ENCODE data around the gene IDH1.

DNA sequence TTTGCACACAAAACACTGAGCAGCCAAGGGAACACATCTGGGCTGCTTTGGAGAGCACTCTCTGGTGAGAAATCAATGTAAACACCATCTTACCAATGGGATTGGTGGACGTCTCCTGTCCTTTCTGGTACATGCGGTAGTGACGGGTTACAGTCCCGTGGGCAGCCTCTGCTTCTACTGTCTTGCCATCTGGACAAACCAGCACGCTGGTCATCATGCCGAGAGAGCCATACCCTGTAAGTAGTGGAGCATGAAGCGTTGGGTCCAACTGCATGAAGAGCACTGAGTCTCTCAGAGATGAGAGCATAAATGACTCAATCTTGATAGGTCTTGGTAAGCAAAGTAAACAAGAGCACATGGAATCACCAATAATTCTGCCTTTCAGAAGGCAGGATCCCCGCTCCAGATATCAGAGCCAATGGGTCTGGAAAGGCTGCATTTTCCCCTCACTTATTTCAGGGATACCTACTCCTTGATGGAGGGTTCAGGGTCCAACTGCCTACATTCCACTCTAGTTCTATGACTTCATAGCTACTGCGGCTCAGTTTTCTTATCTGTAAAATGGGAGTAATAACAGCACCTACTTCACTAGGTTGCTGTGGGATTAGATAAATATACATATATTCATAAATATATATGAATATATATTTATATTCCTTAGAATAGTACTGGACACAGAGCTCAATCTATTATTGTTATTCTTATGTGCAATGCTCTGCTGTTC lies 14.9 kb downstream of the IDH1 start:
- TF ChIP-seq, protein P1, sequence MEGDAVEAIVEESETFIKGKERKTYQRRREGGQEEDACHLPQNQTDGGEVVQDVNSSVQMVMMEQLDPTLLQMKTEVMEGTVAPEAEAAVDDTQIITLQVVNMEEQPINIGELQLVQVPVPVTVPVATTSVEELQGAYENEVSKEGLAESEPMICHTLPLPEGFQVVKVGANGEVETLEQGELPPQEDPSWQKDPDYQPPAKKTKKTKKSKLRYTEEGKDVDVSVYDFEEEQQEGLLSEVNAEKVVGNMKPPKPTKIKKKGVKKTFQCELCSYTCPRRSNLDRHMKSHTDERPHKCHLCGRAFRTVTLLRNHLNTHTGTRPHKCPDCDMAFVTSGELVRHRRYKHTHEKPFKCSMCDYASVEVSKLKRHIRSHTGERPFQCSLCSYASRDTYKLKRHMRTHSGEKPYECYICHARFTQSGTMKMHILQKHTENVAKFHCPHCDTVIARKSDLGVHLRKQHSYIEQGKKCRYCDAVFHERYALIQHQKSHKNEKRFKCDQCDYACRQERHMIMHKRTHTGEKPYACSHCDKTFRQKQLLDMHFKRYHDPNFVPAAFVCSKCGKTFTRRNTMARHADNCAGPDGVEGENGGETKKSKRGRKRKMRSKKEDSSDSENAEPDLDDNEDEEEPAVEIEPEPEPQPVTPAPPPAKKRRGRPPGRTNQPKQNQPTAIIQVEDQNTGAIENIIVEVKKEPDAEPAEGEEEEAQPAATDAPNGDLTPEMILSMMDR (IDR thresholded peaks at IDR 0.05), result no peak
- TF ChIP-seq POLR2A (IDR thresholded peaks at IDR 0.05) (no peak), POLR2AphosphoS5 (IDR thresholded peaks at IDR 0.05) (no peak)

All from prostate gland (tissue), 2 donors.